HG03103 (cell line): ENCODE data around the gene ITGB2.

Experiments used
- ATAC-seq: cut with Tn5 transposase; IDR thresholded peaks from one replicate; pipeline ENCODE4 v1.9.1; 2021; ENCODE audit warnings: low read depth; ENCODE audit not compliant: unreplicated experiment

The ITGB2 gene

DNA sequence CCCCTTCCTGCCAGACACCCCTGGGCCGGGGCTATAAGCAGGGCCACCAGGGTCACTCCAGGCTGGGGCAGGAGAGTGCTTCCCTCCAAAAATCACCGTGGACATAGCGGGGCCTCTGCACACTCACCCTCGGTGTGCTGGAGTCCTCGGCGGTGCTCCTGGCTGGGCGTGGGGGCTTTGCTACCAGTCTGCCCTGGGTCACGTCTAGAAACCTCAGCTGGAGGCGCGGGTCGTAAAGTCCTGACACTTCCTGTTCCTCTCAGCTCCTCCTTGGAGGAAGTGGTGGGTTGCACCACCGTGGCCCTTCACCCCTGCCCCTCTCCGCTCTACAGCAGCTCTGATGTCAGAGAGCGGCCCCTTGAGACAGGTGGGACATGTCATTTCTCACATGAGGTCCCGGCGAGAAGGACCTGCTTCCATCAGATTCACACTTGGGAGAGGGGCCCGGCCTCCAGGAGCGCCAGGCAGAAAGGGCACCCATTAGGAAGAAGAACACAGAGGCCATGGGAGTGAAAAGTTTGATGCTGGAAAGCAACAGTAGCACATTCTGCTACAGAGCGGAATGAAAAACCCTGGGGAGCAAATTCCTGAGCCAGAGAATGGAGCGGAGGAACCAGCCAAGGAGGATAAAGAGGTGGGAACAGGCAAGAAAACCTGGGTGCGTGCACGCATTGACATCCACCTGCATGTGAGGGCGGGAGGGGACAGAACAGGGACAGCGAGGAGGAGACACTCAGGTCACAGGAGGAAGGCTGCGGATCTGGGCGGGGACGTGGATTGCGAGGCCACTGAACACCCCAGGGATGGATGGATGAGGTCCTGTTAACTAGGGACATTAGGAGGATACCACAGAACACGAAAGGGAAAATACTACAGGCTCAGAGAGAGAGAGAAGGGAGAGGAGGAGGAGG lies at the start of gene ITGB2:
Gene ITGB2 (minus strand): TSS at position 206 of the 911 bp plus-strand sequence. CDS start 10,117 bp downstream, outside the sequence.
- peak; percentile 64 for ATAC-seq

DNA sequence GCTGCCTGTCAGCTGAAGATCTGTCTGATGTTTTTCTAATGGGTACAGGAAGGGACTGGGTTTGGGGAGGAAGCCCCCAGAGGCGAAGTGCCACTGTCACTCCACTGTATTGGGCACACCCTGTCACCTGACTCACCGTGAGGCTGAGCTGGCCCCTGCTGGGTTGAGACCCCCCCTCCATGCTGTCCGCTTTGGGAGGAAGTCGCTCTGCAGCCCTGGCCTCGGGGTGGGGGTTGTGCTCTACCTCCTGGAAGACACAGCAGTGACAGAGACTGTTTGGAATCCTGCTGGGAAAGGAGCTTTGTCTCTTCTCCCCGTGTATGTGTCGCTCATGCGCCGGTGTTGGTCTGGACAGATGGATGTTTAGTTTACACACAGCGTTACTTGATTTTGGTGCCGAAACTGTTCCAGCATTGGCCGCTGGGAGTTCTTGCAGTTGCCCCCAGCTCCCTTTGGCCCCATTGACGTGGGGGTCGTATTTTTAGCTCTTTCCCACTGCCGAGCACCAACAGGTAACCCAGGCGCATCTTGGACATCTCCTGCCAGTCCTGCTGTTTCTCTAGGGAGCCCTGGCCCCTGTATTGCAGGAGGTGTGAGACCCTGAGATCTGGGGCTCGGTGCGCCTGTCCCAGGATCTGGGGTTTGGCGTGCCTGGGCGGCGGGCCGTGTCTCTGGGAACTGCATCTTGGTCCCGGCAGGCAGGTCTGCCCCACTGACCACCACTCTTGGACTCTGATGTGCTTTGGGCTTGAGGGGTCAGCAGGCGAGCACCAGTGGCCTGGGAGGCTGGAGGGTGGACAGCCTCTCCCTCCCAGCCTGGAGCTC lies 49.4 kb upstream of the ITGB2 start:
- no peak for ATAC-seq

DNA sequence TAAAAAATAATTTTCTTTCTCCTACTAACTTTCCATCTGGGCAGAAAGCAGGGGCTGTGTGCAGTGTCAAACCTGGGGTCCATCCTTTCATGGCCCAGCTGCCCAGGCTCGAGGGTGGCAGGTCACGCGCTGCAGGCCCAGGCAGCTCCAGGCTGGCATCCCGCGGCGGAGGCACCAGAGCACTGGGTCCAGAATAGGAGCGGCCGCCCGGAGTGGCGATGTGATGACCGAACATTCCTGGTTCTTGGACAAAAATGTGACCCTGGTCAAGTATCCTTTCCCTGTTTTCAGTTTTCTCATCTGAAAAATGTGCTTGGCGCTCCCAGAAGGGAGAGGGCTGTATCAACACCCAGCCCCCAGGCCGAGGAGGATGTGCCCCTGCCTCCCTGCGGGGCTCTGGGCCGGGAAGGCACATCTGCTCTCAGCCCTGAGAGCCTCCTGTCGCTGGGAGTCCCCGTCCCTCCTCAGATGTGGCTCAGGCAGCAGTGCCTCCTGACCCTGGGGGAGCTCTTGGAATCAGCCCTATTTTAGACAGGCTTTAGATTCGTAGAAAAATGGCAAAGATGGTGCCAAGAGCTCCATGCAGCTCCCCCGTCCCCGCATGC lies 48.5 kb upstream of the ITGB2 start:
- no peak for ATAC-seq

DNA sequence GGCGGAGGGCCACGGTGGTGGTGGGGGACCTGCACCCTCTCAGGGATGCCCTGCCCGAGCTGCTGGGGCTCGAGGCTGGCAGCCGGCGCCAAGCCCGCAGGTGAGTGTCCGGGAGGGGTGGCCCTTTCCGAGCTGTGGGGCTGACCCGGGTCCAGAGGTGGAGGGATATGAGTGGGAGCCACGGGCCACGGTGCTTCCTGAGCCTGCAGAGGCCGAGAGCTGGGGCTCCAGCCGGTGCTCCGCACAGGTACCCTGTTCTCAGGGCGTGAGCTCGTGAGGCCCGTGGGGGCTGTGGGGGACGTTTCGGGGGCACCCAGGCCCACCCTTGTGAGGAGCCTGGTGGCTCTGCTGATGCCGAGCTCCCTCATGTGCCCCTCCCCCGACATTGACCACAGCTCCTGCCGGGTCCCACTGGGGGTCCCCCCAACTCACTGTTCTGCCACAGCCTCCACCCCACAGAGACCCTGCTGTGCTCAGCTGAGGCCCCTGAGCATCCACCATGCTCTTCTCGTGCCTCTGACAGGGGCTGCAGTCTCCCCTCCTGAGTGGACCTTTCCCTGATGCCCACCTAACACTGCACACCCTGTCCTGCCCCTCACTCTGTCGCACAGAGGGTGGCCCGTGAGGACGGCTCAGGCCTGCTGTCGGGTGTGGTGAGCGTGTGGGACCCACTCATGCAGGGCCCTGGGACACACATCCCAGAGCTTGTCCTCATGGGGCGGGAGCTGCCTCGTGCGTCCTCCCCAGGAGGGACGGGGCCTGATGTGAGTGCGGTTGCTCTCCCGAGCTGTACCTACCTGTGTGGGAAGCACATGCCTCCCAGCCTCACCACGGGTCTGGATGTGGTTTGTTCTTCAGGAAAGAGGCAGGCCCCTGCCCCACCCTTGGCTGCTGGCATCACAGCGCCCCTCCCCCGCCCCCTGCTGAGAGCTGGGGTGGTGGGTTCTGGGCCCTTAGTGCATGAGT lies 46.7 kb upstream of the ITGB2 start:
- no peak for ATAC-seq

DNA sequence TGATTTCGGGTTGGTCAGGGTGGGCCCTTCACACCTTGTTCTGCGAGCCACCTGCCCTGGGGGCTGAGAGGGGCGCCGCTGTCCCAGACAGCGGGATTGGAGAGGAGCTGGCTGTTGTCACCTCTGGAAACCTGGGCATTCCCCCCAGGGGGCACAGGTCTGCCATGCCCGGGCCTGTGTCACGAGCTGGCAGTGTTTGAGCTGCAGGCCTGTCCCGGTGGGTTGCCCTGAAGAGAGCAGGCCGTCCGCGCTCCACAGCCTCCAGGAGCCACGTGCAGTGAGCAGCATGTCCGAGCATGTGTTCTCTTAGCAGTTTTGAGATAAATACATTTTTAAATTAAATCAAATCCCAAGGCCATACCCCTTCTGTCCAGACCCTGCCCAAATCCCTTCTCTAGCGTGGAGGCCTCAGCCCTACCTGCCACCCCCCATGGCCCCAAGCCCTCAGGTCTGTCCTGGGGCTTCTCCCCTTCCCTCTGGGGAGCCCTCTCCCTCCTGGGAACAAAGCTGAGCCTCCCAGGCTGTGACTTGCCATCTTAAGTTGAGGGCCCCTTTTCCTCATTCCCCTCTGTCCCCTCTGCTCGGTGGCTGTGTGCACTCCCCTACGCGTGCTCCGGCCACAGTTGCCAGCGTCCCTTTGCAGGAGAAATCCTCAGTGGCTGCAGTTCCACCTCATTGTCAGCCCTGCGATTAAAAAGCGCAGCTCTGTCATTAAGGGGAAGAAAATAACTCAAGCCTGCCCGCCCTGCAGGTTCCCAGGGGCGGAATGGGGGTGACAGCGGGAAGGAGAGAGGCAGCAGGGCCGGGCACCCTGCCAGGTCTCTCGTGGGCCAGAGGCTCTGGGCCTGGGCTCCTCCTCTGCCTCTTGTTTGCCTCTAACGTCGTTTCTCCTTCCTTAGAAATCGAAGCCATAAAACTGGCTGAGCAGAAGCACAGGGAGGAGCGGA lies 45.7 kb upstream of the ITGB2 start:
- no peak for ATAC-seq

DNA sequence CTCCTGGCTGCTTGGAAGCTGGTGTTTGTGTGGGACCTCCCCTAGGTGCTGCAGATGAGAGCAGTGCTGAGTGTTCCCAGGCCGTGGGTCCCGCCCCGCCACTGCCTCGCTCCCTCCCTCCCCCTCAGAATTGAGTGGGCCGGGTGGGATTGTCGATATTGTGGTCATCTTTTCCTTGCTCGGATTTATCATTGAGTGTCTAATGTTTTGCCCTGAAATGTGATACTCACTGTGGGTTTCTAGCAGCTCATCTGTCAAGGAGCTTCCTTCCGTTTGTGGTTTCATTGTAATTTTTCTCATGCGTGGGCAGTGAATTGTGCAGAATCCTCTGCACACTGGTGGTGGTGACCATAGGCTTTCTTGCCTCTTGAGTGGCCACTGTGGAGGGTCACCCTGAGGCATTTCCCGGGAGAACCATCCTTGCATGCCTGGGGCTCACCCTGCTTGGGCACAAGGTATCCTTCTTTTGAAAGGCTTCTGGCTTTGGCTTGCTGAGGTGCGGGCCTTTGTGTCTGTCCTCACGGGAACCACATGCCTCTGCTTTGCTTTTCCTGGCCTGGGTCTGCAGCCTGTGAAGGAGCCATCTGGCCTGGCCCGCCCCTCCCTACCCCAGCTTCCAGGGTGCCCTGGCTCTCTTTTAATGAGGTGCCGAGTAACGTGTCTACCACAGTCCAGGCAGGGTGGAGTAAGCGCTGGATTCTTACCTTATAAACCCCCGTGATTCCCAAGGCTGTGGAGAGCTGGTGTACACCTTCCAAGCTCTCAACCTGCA lies 44.7 kb upstream of the ITGB2 start:
- no peak for ATAC-seq

DNA sequence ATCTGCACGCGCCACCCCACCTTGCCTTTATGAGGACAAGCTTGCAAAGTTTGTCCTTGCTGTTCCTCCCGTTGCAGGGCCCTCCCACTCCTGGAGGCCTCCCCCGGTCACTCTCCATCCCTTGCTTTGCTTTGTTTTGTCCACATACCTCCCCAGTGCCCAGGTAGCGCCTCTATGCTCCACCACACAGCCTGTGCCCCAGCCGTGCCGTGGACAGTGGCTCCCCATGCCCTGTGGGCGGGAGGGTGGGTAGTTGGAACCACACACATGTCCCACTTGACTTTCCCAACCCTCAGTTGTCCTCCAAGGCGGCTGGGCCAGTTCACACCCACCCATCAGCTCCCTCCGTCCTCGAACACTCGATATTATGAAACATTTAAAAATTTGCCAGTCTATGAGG lies 43.7 kb upstream of the ITGB2 start:
- no peak for ATAC-seq

DNA sequence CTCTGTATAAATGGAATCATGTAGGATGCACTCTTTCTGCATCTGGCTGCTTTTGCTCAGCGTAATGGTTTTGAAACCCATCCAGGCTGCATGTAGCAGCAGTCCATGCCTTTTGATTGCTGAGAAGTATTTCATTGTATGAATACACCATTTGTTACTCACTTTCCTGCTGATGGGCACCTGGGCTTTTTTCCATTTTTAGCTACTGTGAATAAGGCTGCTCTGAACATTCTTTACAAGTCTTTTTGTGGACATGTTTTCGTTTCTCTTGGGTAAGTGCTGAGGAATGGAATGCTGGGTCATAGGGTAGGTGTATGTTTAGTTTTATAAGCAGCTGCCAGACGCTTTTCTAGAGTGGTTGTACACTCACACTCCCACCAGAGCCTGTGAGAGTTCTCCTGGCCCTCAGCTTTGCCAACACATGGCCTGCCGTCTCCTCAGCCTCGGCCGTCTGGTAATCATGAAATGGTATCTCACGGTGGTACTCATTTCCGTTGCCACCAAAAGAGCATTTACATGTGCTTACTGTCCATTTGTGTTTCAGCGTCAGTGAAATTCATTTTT lies 41.8 kb upstream of the ITGB2 start:
- no peak for ATAC-seq

DNA sequence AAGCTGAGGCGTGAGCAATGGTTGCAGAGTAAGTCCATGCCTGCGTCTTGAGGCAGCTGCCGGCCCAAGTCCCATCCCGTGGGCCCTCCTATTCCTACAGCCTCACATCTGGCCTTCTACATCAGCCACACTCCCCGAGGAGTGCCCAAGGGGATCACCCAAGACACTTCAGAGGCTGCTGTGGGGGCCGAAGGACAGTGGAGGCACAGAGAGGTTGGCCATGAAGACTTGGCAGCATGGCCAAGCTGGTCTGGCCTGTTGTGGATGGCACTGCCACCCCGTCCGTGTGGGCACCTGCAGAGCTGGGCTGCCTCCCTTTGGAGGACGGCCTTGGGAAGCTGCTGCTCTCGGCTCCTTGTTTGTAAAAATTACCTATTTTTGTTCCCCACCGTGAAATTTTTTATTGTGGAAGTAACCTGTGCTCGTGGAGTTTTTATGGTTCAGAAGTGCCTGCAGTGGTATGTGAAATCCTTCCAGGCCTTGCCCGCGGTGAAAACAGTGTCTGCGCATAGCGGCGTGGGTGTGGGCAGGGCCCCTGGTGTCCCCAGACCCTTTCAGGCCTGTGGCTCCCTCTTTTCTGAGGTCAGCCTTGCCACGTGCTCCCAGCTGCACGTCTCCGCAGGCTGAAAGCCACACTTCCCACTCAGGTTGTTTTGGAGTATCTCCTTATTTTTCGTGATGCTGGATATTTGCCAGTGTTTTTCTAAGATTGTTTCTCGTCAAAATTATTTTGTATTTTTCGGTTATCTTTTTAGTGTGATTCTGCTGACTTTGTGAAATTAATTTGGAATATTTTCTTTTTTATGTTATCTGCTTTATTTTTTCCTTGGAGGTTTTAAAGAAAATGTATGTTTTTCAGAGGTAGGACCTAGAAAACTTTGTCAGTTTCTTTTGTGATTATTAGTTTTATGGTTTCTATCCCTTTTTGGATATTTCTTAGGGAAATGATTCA lies 39.7 kb upstream of the ITGB2 start:
- no peak for ATAC-seq

DNA sequence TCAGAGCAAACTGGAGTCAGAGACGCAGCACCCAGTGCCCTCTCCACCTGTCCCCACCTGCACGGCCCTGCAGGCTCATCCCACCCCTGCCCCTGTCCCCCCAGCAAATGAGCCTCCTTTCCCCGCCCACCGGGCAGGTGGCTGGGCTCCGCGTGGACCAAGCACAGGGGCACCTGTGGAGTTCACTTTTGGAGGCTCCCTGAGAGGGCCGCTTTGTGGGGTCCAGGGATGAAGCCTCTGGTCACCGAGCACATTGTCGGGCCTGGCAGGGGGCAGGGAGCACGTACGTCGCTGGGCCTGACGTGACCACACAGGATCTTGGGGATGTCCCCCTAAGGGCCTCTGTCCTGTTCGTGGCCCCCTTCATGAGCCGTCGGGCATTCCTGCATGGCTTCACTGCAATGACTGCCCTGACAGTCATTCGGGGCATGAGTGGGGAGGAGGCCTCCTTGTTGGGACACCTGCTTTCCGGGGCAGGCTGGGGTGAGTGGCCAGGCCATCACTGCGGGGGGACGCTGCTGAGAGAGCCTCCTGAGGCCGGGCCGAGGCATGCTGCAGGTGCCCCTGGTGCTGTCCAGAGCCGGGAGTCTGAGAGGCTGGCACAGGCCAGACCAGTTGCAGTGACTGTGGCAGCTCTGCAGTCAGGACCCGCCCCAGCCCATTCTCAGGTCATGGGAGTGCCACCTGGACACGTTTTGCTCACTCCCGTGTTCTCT lies 38.8 kb upstream of the ITGB2 start:
- ATAC-seq: no peak

DNA sequence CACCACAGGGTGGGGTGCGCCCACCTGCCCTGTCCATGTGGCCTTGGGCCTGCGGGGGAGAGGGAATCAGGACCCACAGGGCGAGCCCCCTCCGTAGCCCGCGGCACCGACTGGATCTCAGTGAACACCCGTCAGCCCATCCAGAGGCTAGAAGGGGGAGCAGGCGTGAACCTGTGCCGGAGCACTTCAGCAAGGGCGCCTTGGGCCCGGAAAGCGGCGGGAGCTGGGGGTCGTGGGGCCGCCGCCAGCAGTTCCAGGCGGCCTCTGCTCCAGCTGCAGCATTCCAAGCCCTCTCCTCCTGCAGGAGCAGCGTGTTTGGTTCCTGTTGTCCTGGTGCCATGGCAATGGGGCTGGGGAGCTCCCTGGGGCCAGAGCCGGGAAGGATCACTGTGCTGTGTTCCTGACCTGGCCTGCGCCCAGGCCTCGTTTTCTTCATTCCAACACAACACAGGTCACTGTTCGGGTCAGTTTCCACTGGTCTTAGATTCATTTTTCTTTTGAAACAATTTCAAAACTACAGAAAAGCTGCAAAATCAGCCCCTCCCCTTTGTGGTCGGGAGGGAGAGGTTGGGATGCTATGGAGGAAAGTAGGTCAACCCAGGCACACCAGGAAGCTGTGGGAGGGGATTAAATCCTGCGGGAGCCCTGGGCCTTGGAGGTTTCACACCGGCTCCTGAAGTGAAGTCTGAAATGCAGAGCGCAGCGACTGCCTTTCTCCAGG lies 37.9 kb upstream of the ITGB2 start:
- no peak for ATAC-seq

DNA sequence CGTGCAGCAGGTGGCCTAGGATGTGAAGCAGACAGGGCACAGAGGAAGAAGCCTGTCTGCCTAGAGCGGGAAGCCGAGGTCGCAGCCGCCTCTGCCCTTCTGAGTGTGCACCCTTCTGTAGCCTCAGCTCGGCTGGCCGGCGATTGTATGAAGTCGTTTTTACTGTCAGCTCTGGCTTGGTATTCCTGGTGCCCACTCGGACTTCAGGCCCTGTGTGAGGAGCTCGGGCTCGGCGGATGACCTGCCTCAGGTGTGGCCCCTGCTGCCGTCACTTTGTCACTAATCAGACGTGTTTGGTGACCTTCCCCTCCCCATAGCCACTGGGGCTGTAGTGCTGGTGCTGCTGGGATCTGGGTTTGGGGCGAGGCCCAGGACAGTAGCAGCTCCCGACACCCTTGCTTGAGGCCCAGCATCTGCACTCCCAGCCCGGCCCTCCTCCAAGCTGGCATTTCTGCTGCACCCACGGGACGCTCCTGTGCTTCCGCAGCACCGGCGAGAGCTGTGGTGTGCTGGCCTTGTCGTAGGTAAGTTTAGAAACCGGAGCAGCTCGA lies 37.3 kb upstream of the ITGB2 start:
- no peak for ATAC-seq

DNA sequence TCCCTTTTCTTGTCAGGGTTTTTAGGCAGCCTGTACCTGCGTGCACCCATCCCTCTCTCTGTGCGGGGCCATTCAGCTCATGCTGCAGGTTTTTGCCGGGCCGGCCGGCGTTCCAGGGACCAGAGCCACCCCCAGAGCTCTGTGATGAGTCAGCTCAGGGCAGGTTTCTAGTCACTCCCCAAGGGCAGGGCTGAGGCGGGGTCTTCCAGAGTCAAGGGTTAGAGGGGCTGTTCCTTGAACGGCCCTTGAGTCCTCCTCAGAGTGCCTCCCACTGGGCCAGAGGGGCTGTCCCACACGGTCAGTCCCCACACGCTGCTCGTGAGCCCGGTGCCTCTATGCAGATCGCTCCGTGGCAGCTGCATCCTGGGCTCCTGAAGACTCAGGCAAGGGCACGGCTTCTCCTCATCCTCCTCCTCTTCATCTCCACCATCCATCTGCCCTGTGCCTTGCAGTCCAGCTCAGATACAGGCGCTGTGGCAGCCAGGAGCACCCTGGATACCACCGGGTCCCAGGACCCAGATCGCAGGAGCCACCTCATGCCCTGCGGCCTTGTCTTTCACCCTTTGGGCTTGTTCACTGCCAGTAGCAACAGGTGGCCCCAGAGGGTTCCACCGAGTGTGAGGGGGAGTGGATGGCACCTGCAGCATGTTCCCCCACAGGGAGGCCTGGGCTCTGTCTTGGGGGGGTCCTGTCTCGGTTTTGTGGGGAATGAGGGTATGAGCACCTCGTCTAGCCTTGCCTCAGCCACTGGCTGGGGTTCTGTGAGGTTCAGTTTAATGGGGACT lies 36.5 kb upstream of the ITGB2 start:
- ATAC-seq: no peak

DNA sequence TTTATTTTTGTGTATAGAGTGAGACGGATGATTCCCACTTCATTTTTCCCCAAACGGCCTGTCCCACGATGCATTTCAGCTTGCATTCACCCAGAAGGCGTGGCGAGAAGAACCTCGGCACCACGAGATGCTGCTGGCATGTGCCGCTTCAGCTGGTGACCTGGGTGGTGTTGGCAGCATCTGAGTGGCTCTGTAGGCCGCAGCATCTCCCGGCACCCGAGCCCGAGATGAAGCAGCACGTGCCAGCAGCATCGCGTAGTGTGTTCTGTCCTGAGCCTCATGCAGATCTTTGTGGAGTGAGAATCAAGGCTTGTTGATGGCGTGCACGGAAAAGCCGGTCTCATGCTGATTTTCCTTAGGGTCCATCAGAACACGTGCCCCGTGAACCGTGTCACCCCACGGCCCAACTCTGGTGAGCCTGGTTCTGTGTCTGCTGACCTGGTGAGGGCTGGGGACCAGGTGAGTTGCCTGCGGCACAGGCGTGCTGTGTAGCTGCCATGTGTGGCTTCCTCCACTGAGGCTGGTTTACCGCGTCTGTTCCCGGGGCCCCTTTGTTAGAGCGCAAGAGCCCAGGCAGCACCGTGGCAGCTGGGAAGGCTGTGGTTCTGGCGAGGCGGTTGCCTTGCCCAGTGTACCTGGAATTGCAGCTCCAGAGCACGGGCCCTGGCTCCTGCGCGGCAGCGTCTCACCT lies 35.8 kb upstream of the ITGB2 start:
- no peak for ATAC-seq
